ENCODE measurements around the gene CEP41.

The CEP41 gene

GRCh38 chr7:130352194-130353074, 88.4 kb downstream of the CEP41 start:
- H3K4me1 ChIP-seq (ENCODE audit: insufficient read depth, low read length): peaks cover 13% of the 10 kb centered on the region
- no peaks in the 10 kb centered on the region for H3K9me3 ChIP-seq (ENCODE audit: low read length)
- no peaks in the 10 kb centered on the region for H3K27me3 ChIP-seq (ENCODE audit: control insufficient read depth in 1 of 2, insufficient read depth in 2 of 2, low read length in 2 of 2)
- no peaks in the 10 kb centered on the region for H3K36me3 ChIP-seq (ENCODE audit: insufficient read depth, low read length)
- H3K9ac ChIP-seq (ENCODE audit: low read length): no peak overlapping the region
- H3K27ac ChIP-seq (ENCODE audit: low read depth, low read length): no peak overlapping the region
- H3K4me3 ChIP-seq (ENCODE audit: low read depth in 1 of 2, low read length in 2 of 2): no peak overlapping the region

DNA sequence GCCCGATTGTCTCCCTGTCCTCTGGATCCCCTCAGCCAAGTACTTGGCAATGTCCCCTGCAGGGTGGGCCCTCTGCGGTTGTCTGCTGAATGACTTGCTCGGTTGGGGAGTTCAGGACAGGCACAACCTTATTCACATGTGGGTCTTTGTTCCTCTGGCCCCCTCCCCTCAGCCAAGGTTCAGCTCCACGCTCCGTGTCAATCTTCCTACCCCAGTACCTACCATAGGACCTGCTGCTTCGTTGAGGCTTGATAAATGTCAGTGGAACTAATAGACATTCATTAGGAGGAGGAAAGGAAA, 89.1 kb downstream of the CEP41 start:
- Histone ChIP-seq H3K27ac (ENCODE audit: low read depth, low read length) (no peak overlapping the region), H3K9ac (ENCODE audit: low read length) (no peak overlapping the region)

GRCh38 chr7:130350945-130351790, 89.6 kb downstream of the CEP41 start:
- Histone ChIP-seq H3K36me3 (ENCODE audit: insufficient read depth, low read length) (no peaks in the 10 kb centered on the region), H3K4me3 (ENCODE audit: low read depth in 1 of 2, low read length in 2 of 2) (no peak overlapping the region), H3K4me1 (ENCODE audit: insufficient read depth, low read length) (peaks cover 3% of the 10 kb centered on the region)

More for the DNA sequence above, 89.1 kb downstream of the CEP41 start:
- no peak overlapping the region for H3K4me3 ChIP-seq (ENCODE audit: low read depth in 1 of 2, low read length in 2 of 2)
- no peaks in the 10 kb centered on the region for H3K27me3 ChIP-seq (ENCODE audit: control insufficient read depth in 1 of 2, insufficient read depth in 2 of 2, low read length in 2 of 2)
- H3K4me1 ChIP-seq (ENCODE audit: insufficient read depth, low read length): peaks cover 9% of the 10 kb centered on the region
- H3K36me3 ChIP-seq (ENCODE audit: insufficient read depth, low read length): no peaks in the 10 kb centered on the region
- H3K9me3 ChIP-seq (ENCODE audit: low read length): no peaks in the 10 kb centered on the region

GRCh38 chr7:130349911-130350782, 90.7 kb downstream of the CEP41 start:
- H3K36me3 ChIP-seq (ENCODE audit: insufficient read depth, low read length): no peaks in the 10 kb centered on the region
- H3K9me3 ChIP-seq (ENCODE audit: low read length): no peaks in the 10 kb centered on the region
- no peak overlapping the region for H3K9ac ChIP-seq (ENCODE audit: low read length)
- H3K27me3 ChIP-seq (ENCODE audit: control insufficient read depth in 1 of 2, insufficient read depth in 2 of 2, low read length in 2 of 2): no peaks in the 10 kb centered on the region
- no peak overlapping the region for H3K4me3 ChIP-seq (ENCODE audit: low read depth in 1 of 2, low read length in 2 of 2)
- no peak overlapping the region for H3K27ac ChIP-seq (ENCODE audit: low read depth, low read length)
- H3K4me1 ChIP-seq (ENCODE audit: insufficient read depth, low read length): no peaks in the 10 kb centered on the region

More at GRCh38 chr7:130350945-130351790, 89.6 kb downstream of the CEP41 start:
- Histone ChIP-seq H3K9me3 (ENCODE audit: low read length) (no peaks in the 10 kb centered on the region), H3K27ac (ENCODE audit: low read depth, low read length) (no peak overlapping the region), H3K9ac (ENCODE audit: low read length) (no peak overlapping the region), H3K27me3 (ENCODE audit: control insufficient read depth in 1 of 2, insufficient read depth in 2 of 2, low read length in 2 of 2) (no peaks in the 10 kb centered on the region)

DNA sequence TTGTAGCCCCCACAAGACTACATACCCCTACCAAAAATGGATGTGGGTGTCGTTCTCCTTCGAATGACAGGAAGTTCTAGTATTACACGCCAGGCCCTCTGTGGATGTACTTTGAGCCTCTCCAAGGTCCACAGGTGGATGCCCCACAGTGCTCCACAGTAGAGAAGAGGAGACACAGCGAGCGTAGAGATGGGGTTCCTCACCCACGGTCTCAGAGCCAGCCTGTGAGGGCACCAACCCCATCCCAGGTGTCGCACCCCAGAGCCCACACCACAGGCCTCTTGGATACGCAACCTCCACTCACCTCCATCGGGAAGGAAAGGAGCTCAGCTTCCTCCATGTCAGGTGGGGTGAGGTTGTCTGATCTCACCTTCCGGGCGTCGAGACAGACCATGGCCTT, 93.9 kb downstream of the CEP41 start:
- no peak overlapping the region for H3K27ac ChIP-seq (ENCODE audit: low read depth, low read length)
- H3K4me3 ChIP-seq (ENCODE audit: low read depth in 1 of 2, low read length in 2 of 2): no peak overlapping the region
- no peaks in the 10 kb centered on the region for H3K4me1 ChIP-seq (ENCODE audit: insufficient read depth, low read length)
- no peaks in the 10 kb centered on the region for H3K9me3 ChIP-seq (ENCODE audit: low read length)
- H3K27me3 ChIP-seq (ENCODE audit: control insufficient read depth in 1 of 2, insufficient read depth in 2 of 2, low read length in 2 of 2): no peaks in the 10 kb centered on the region
- no peaks in the 10 kb centered on the region for H3K36me3 ChIP-seq (ENCODE audit: insufficient read depth, low read length)
- H3K9ac ChIP-seq (ENCODE audit: low read length): no peak overlapping the region

GRCh38 chr7:130346177-130346905, 94.5 kb downstream of the CEP41 start:
- Histone ChIP-seq H3K4me3 (ENCODE audit: low read depth in 1 of 2, low read length in 2 of 2) (no peak overlapping the region), H3K4me1 (ENCODE audit: insufficient read depth, low read length) (no peaks in the 10 kb centered on the region), H3K27ac (ENCODE audit: low read depth, low read length) (no peak overlapping the region), H3K9ac (ENCODE audit: low read length) (no peak overlapping the region), H3K9me3 (ENCODE audit: low read length) (no peaks in the 10 kb centered on the region), H3K27me3 (ENCODE audit: control insufficient read depth in 1 of 2, insufficient read depth in 2 of 2, low read length in 2 of 2) (no peaks in the 10 kb centered on the region), H3K36me3 (ENCODE audit: insufficient read depth, low read length) (no peaks in the 10 kb centered on the region)

GRCh38 chr7:130345725-130346124, 95.1 kb downstream of the CEP41 start:
- Histone ChIP-seq H3K4me1 (ENCODE audit: insufficient read depth, low read length) (no peaks in the 10 kb centered on the region), H3K27me3 (ENCODE audit: control insufficient read depth in 1 of 2, insufficient read depth in 2 of 2, low read length in 2 of 2) (no peaks in the 10 kb centered on the region), H3K9me3 (ENCODE audit: low read length) (no peaks in the 10 kb centered on the region), H3K9ac (ENCODE audit: low read length) (no peak overlapping the region), H3K4me3 (ENCODE audit: low read depth in 1 of 2, low read length in 2 of 2) (no peak overlapping the region), H3K27ac (ENCODE audit: low read depth, low read length) (no peak overlapping the region), H3K36me3 (ENCODE audit: insufficient read depth, low read length) (no peaks in the 10 kb centered on the region)

DNA sequence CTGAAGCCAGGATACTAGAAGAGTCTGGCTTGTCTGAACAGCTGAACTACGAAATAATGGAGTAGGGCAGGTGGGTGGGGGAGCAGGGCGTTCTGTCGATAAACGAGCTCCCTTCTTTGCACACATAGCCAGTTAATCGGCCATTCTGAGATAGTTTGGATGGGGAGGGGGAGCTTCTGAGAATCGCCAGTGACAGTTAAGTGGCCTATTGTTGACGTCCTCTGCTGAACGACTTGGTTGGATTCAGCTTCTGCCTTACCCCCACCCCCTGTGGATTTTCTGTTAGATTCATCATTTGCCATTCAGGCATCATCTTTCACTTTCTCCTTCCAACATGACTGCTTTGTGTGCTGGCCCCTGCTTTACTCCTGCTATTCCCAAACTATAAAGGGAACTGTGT, 95.7 kb downstream of the CEP41 start:
- no peak overlapping the region for H3K9ac ChIP-seq (ENCODE audit: low read length)
- H3K36me3 ChIP-seq (ENCODE audit: insufficient read depth, low read length): no peaks in the 10 kb centered on the region
- no peak overlapping the region for H3K4me3 ChIP-seq (ENCODE audit: low read depth in 1 of 2, low read length in 2 of 2)

GRCh38 chr7:130344271-130344866, 96.4 kb downstream of the CEP41 start, which contains the start of gene CPA5:
TSS of gene CPA5 (plus strand) at chr7:130344816. CDS start at chr7:130346486, 1,670 bp downstream.
- H3K9ac ChIP-seq (ENCODE audit: low read length): no peak within 1 kb of the TSS
- H3K9me3 ChIP-seq (ENCODE audit: low read length): no peaks in the 10 kb centered on the region
- no peak within 1 kb of the TSS for H3K4me3 ChIP-seq (ENCODE audit: low read depth in 1 of 2, low read length in 2 of 2)
- no peak within 1 kb of the TSS for H3K27ac ChIP-seq (ENCODE audit: low read depth, low read length)
- H3K27me3 ChIP-seq (ENCODE audit: control insufficient read depth in 1 of 2, insufficient read depth in 2 of 2, low read length in 2 of 2): no peaks in the 10 kb centered on the region
- H3K36me3 ChIP-seq (ENCODE audit: insufficient read depth, low read length): no peaks in the 10 kb centered on the region
- H3K4me1 ChIP-seq (ENCODE audit: insufficient read depth, low read length): no peaks in the 10 kb centered on the region

More for the DNA sequence above, 95.7 kb downstream of the CEP41 start:
- Histone ChIP-seq H3K9me3 (ENCODE audit: low read length) (no peaks in the 10 kb centered on the region), H3K4me1 (ENCODE audit: insufficient read depth, low read length) (no peaks in the 10 kb centered on the region), H3K27ac (ENCODE audit: low read depth, low read length) (no peak overlapping the region), H3K27me3 (ENCODE audit: control insufficient read depth in 1 of 2, insufficient read depth in 2 of 2, low read length in 2 of 2) (no peaks in the 10 kb centered on the region)

All from muscle layer of colon (tissue), 2 donors.